ENCODE results near the gene PPFIA1. TPM values are rescaled to one million over a fixed set of nuclear protein-coding genes. Genes with fewer than 3 reads are reported as not detected.
A peak's percentile ranks its signal among the peaks of the same experiment; 100 is the strongest.

The PPFIA1 gene
- total RNA-seq, 2 donors from 2014 or later, result 105 to 118 TPM

DNA sequence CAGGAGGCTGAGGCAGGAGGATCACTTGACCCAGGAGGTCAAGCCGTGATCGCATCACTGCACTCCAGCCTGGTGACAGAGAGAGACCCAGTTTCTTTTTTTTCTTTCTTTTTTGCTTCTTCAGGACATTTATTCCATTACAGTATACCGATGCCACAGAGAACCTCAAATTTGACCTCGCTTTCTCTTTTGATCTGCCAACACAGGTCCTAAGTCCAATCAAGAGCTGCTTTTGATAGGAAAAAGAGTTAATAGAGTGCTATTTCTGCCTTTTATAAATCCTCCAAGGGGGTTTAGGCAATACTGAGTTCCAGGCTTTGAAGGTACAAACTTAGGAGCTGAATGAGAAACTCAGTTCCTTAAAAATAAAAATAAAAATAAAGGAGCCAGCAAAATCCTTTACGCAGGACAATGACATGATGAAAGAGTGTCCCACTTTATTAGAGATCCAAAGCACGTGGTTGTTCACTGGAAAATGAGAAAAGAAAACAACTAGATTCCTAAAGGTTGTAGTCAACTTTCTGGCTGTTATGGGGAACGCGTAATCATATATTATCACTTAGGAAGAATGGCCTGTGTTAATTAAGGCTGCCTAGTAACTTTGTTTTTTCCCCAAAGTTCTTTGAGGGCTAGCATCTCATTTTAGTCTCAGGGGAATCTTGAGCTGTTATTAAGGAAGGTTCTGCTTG is 40.2 kb upstream of the PPFIA1 start:
- Mint-ChIP-seq H3K9me3 (no peaks in the 10 kb centered on the region), H3K36me3 (ENCODE audit: low read depth) (peaks cover 13% of the 10 kb centered on the region), H3K4me3 (no peak overlapping the region), H3K27me3 (ENCODE audit: insufficient read depth) (no peaks in the 10 kb centered on the region), H3K4me1 (peaks cover 40% of the 10 kb centered on the region), H3K27ac (peak overlapping the region; percentile 10)
- 80 to 98% methylated on average over 2 to 8 of the region's 8 CpGs for WGBS, 2 experiments (ENCODE audit: insufficient coverage in 1 of 2, insufficient read length in 1 of 2)
- TF ChIP-seq CTCF (conservative IDR thresholded peaks at IDR 0.05), result no peak
- H3K36me3 ChIP-seq (ENCODE audit: control insufficient read depth, insufficient read depth, low read length), result no peaks in the 10 kb centered on the region
- H3K4me3 ChIP-seq (ENCODE audit: low read length), result no peak overlapping the region
- H3K9me3 ChIP-seq (ENCODE audit: control insufficient read depth, low read length), result peaks cover 4% of the 10 kb centered on the region
- no peak overlapping the region for H3K9ac ChIP-seq (ENCODE audit: extremely low read depth, low read length, poor library complexity, severe bottlenecking)
- no peaks in the 10 kb centered on the region for H3K27me3 ChIP-seq (ENCODE audit: control insufficient read depth, insufficient read depth, low read length, poor library complexity, severe bottlenecking)
- DNase-seq, result no peak
- no peak overlapping the region for H3K27ac ChIP-seq (ENCODE audit: low read depth, low read length)
- peaks cover 4% of the 10 kb centered on the region for H3K4me1 ChIP-seq (ENCODE audit: control insufficient read depth, insufficient read depth, low read length)

- no peak overlapping the region for H3K27ac ChIP-seq (ENCODE audit: low read depth, low read length)
- Mint-ChIP-seq H3K27me3 (ENCODE audit: insufficient read depth) (no peaks in the 10 kb centered on the region), H3K4me1 (peaks cover 40% of the 10 kb centered on the region), H3K4me3 (no peak overlapping the region), H3K36me3 (ENCODE audit: low read depth) (peaks cover 13% of the 10 kb centered on the region), H3K9me3 (no peaks in the 10 kb centered on the region), H3K27ac (peak overlapping the region; percentile 55)
- no peaks in the 10 kb centered on the region for H3K4me1 ChIP-seq (ENCODE audit: control insufficient read depth, insufficient read depth, low read length)
- no peaks in the 10 kb centered on the region for H3K27me3 ChIP-seq (ENCODE audit: control insufficient read depth, insufficient read depth, low read length, poor library complexity, severe bottlenecking)
- H3K9me3 ChIP-seq (ENCODE audit: control insufficient read depth, low read length), result peaks cover 4% of the 10 kb centered on the region
- H3K4me3 ChIP-seq (ENCODE audit: low read length), result no peak overlapping the region
- WGBS, 2 experiments (ENCODE audit: insufficient coverage in 1 of 2, insufficient read length in 1 of 2), result 90 to 96% methylated on average over 7 to 22 of the region's 22 CpGs
- TF ChIP-seq CTCF (conservative IDR thresholded peaks at IDR 0.05), result no peak
- DNase-seq, result no peak
- H3K36me3 ChIP-seq (ENCODE audit: control insufficient read depth, insufficient read depth, low read length), result no peaks in the 10 kb centered on the region
- H3K9ac ChIP-seq (ENCODE audit: extremely low read depth, low read length, poor library complexity, severe bottlenecking), result no peak overlapping the region
These were observed 39.4 kb upstream of the PPFIA1 start for GRCh38 chr11:70230840-70231710.

DNA sequence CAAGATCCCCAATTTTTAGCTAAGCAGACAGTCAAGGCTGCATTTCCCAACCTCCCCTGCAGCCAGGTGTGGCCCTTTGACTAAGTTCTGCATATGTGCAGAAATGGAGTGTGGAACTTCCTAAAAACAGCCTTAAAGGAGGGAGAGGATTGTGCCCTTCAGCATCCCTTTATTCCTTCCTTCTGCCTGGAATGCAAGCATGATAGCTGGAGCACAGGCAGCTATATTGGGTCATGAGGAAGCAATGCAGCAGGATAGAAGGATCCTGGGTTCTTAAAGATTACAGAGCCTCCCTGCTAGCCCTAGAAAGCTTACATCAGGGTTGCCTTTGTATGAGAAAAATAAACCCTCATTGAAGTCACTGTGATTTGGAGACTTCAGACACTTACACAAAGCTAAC is 37.5 kb upstream of the PPFIA1 start:
- Histone ChIP-seq H3K4me1 (ENCODE audit: control insufficient read depth, insufficient read depth, low read length) (no peaks in the 10 kb centered on the region), H3K36me3 (ENCODE audit: control insufficient read depth, insufficient read depth, low read length) (no peaks in the 10 kb centered on the region), H3K9ac (ENCODE audit: extremely low read depth, low read length, poor library complexity, severe bottlenecking) (no peak overlapping the region), H3K4me3 (ENCODE audit: low read length) (no peak overlapping the region), H3K9me3 (ENCODE audit: control insufficient read depth, low read length) (peaks cover 4% of the 10 kb centered on the region), H3K27me3 (ENCODE audit: control insufficient read depth, insufficient read depth, low read length, poor library complexity, severe bottlenecking) (no peaks in the 10 kb centered on the region), H3K27ac (ENCODE audit: low read depth, low read length) (no peak overlapping the region)
- Mint-ChIP-seq H3K27ac (no peak overlapping the region), H3K4me1 (peaks cover 29% of the 10 kb centered on the region), H3K4me3 (no peak overlapping the region), H3K27me3 (ENCODE audit: insufficient read depth) (no peaks in the 10 kb centered on the region), H3K9me3 (no peaks in the 10 kb centered on the region), H3K36me3 (ENCODE audit: low read depth) (peaks cover 14% of the 10 kb centered on the region)
- TF ChIP-seq CTCF (conservative IDR thresholded peaks at IDR 0.05), result no peak
- no peak for DNase-seq
